GM13976 (cell line): Measurements from ENCODE around the gene FAM161B.
"Not testable (repeated sequence)": the region's sequence is repeated elsewhere in the genome, so short reads cannot be mapped to it uniquely, and the experiment has no call there.

Source experiments
- DNase-seq: peaks from one replicate; pipeline ENCODE4 v3.0.0; 2012; ENCODE audit warnings: low spot score
- CTCF ChIP-seq: IDR thresholded peaks from 2 replicates; pipeline ENCODE4 v1.5.1; 2012; ENCODE audit warnings: borderline replicate concordance, mild to moderate bottlenecking; ENCODE audit not compliant: insufficient read depth; ENCODE audit errors: extremely low read depth, missing control alignments, control extremely low read depth
- in situ Hi-C: fragments of 300-500 bp; cut with MboI; formaldehyde crosslinking; loops from one replicate; pipeline ENCODE4 v1.12.0; 2022; ENCODE audit warnings: low sequenced_read_pairs, mixed read lengths, inconsistent platforms; ENCODE audit not compliant: unreplicated experiment

The FAM161B gene

DNA sequence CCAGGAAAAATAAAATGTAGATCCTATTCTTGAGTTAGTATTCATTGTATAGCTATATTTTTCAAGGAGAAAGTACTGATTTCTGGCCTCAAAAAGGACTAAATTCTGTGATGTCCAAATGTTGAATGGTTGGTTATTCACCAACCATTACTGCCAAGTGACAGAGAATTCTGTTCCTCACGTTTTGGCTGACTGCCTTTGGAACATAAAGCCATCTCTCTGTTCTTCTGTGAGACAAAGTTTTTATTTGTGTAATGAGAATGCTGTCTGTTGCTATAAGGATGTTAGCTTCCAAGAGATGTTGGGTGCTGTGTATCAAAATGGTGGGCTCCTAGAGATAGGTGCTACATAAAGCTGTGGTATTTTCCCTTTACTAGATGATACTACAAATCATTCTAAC lies 54.0 kb downstream of the FAM161B start:
- in situ Hi-C loops = no loop called here
- DNase-seq = no peak
- TF ChIP-seq CTCF = no peak

DNA sequence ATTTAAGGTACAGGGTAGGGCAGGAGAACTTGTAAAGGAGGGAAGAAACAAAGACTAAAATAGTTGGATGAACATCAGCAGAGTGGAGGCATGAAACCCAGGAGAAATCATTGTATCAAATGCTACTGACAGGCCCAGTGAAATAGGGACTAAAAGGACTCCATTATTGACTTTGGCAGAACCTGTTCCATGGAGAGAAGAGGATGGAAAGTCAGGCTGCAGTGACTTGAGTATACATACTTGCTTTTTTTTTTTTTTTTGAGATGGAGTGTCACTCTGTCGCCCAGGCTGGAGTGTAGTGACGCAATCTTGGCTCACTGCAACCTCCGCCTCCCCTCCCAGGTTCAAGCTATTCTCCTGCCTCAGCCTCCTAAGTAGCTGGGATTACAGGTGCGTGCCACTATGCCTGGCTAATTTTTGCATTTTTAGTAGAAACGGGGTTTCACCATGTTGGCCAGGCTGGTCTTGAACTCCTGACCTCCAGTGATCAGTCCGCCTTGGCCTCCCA lies 55.7 kb downstream of the FAM161B start:
- in situ Hi-C loops, DNase-seq: not testable (repeated sequence)

DNA sequence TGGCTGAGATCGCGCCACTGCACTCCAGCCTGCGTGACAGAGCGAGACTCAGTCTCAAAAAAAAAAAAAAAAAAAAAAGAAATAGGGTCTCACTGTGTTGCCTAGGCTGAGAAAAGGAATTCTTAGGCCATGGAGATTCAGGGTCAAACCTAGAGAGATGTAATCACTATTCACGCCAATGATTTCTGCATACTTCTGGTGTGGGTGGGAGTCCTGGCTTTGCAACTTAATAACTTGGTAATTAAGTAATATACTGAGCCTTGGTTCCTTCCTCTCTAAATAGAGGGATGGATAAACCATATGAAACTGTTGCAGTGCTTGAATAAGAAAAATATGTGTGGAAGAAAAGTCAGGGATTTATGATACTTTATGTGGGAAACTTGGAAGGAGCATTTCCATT lies 60.5 kb downstream of the FAM161B start:
- no peak for TF ChIP-seq CTCF
- DNase-seq = no peak
- in situ Hi-C loops = no loop called here

DNA sequence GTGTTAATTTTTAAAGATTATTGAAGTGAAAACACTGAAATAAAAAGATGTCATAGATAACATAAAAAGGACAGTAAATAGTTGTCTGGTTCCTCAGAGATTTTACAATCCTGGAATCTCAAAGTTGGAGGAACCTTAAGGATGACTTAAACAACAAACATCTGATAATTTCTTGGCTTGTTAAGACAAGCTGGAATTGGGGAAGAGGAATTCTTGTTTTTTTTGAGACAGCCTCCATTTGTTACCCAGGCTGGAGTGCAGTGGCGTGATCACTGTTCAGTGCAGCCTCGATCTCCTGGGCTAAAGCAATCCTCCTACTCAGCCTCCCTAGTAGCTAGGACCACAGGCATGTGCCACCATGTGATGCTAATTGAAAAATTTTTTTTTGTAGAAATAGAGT lies 60.9 kb downstream of the FAM161B start:
- in situ Hi-C loops = no loop called here
- TF ChIP-seq CTCF = no peak
- no peak for DNase-seq

DNA sequence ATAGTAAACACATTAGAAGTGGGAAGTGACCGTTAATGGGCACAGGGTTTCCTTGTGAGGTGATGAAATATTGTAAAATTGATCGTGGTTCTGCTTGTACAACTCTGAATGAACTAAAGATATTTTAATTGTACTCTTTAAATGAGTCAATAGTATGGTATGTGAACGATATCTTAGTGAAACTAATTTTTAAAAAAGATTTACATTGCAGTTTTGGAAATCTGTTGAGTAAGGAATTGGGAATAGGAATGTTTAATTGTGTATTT lies 61.5 kb downstream of the FAM161B start:
- no peak for TF ChIP-seq CTCF
- DNase-seq = no peak
- in situ Hi-C loops = no loop called here

DNA sequence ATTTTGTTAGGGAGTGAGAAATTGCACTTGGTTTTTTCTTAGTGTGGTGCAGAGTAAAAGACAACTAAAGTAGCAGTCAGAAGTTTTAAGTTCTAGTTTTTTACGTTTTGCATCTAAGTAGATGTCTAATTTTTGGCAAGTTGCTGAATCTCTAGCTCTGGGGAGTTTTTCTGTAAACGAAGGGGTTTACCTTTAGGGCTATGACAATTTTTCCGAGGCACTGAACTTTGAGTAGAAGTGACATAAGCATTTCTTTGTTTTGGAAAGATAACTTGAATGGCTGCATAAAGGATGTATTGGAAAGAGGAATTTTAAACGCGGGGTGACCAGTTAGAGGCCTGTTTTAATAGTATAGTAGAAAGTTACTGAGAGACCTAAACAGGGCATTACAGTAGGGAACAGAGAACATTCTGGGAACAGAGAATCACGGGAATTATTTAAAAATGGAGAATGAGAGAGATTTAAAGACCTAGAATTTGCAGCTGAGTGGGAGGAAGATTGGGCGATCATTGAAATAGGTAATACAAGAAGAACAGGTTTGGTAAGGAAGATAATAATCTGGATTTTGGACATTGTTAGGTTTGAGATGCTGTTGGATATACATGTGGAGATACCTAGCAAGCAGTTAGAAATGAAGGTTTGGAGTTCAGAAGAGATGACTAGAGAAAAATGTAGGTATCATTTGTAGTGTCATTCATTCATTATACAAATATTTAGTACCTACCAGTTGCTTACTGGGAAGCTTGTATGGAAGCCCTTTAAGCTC lies 62.0 kb downstream of the FAM161B start:
- DNase-seq = no peak
- no peak for TF ChIP-seq CTCF
- in situ Hi-C loops = no loop called here

DNA sequence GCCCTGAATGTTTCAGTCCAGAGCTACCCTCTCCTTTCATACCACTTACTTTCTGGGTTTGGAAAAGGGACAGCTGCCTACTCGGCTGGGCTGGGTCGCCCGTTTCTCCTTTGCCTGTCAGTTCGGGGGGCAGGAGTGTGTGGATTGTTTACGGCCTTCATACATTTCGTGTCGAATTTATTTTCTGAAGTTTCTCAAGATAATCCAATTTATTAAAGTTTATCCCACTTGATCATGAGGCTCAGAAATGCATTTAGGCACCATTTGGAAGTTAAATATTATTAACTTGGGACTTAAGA lies 62.6 kb downstream of the FAM161B start:
- no peak for DNase-seq
- TF ChIP-seq CTCF = no peak
- in situ Hi-C loops = no loop called here
